Suppressor macrophage treated with lipopolysaccharide for 4 hours (primary cell): ENCODE measurements around the gene CLCN1.

Experiments
- DNase-seq: peaks from one replicate; pipeline ENCODE4 v3.0.0-alpha.2; 2020

The CLCN1 gene

DNA sequence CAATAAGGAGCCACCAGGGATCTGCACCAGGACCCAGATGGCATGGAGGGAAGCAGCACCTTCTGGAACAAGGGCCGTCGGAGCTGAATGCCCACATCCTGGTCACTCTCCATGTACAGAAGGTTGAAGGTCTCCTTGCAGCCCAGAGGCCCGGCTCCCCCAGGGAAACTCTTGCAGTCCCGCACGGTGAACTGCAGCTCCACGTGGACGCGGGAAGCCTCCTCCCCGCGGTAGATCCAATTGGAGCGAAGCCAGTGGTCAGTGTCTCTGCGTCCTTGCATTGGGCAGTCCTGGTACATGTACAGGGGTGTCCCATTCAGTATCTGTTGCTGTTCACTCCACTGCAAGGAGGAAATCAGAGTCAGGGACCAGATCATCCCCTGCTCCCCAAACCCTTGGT lies 85.4 kb downstream of the CLCN1 start:
- DNase-seq: no peak
